Mesendoderm (in vitro differentiated cells): Measurements from ENCODE around the gene BRF1.

Experiments used
- DNase-seq: peaks from one replicate; pipeline ENCODE4 v3.0.0; 2013
- H2AK5ac ChIP-seq: 2 replicates; pipeline ENCODE4 v1.6.1; 2013; ENCODE audit warnings: low read length, inconsistent platforms
- H2BK120ac ChIP-seq: 2 replicates; pipeline ENCODE4 v1.6.1; 2013; ENCODE audit warnings: low read depth, mild to moderate bottlenecking, low read length, moderate library complexity, mixed read lengths
- H2BK15ac ChIP-seq: replicated peaks from 2 replicates; pipeline ENCODE4 v1.6.1; 2013; ENCODE audit warnings: low read depth, mild to moderate bottlenecking, moderate library complexity
- H2BK5ac ChIP-seq: 2 replicates; pipeline ENCODE4 v1.6.1; 2013; ENCODE audit warnings: low read length, inconsistent platforms
- H3K18ac ChIP-seq: 2 replicates; pipeline ENCODE4 v1.6.1; 2013; ENCODE audit warnings: mild to moderate bottlenecking, low read length, mixed read lengths
- H3K23ac ChIP-seq: one replicate; pipeline ENCODE4 v1.6.1; 2013; ENCODE audit warnings: low read length
- H3K27ac ChIP-seq: 2 replicates; pipeline ENCODE4 v1.5.1; 2013; ENCODE audit warnings: low read depth, mild to moderate bottlenecking, inconsistent platforms, low read length, moderate library complexity
- H3K27me3 ChIP-seq: 2 replicates; pipeline ENCODE4 v1.6.1; 2013; ENCODE audit warnings: low read length, control low read depth, mild to moderate bottlenecking, inconsistent platforms; ENCODE audit not compliant: insufficient read depth, poor library complexity
- H3K36me3 ChIP-seq: 2 replicates; pipeline ENCODE4 v1.6.1; 2013; ENCODE audit warnings: low read length, inconsistent platforms; ENCODE audit not compliant: control insufficient read depth, insufficient read depth
- H3K4ac ChIP-seq: one replicate; pipeline ENCODE4 v1.6.1; 2013; ENCODE audit warnings: low read depth, mild to moderate bottlenecking, low read length, moderate library complexity
- H3K4me1 ChIP-seq: 2 replicates; pipeline ENCODE4 v1.6.1; 2013; ENCODE audit warnings: low read depth, low read length, inconsistent platforms; ENCODE audit not compliant: control insufficient read depth
- H3K4me2 ChIP-seq: 2 replicates; pipeline ENCODE4 v1.6.1; 2013; ENCODE audit warnings: low read length
- H3K4me3 ChIP-seq: 2 replicates; pipeline ENCODE4 v1.5.1; 2013; ENCODE audit warnings: mild to moderate bottlenecking, low read length
- H3K56ac ChIP-seq: one replicate; pipeline ENCODE4 v1.6.1; 2013; ENCODE audit warnings: low read length
- H3K79me1 ChIP-seq: 2 replicates; pipeline ENCODE4 v1.6.1; 2013; ENCODE audit warnings: low read length, inconsistent platforms
- H3K79me2 ChIP-seq: 2 replicates; pipeline ENCODE4 v1.6.1; 2013; ENCODE audit warnings: mild to moderate bottlenecking, low read length; ENCODE audit not compliant: control insufficient read depth, insufficient read depth
- H3K9ac ChIP-seq: 2 replicates; pipeline ENCODE4 v1.6.1; 2013; ENCODE audit warnings: low read length, inconsistent platforms
- H4K5ac ChIP-seq: one replicate; pipeline ENCODE4 v1.6.1; 2013; ENCODE audit warnings: low read length
- H4K8ac ChIP-seq: one replicate; pipeline ENCODE4 v1.6.1; 2013; ENCODE audit warnings: low read depth, mild to moderate bottlenecking, control low read depth, low read length, moderate library complexity
- WGBS: extraction: QIAGEN DNeasy Blood & Tissue Kit; methylation state at CpG from one replicate; pipeline ENCODE4 v1.1.7; 2013; ENCODE audit warnings: low lambda C conversion rate, missing lambda C conversion rate; ENCODE audit not compliant: insufficient coverage; ENCODE audit errors: extremely low coverage; 5-methylcytosine and 5-hydroxymethylcytosine counted together

The BRF1 gene

GRCh38 chr14:105267820-105268548, 32.8 kb downstream of the BRF1 start:
- no peak for DNase-seq

GRCh38 chr14:105261781-105262180, 39.0 kb downstream of the BRF1 start:
- no peak overlapping the region for H3K56ac ChIP-seq
- H4K5ac ChIP-seq, result no peak overlapping the region
- H3K4me3 ChIP-seq, result no peak overlapping the region
- H3K4ac ChIP-seq, result no peak overlapping the region
- H3K4me1 ChIP-seq, result no peaks in the 10 kb centered on the region
- no peak overlapping the region for H3K23ac ChIP-seq
- no peak overlapping the region for H4K8ac ChIP-seq
- H3K27me3 ChIP-seq, result no peaks in the 10 kb centered on the region
- H3K18ac ChIP-seq, result no peak overlapping the region
- H2AK5ac ChIP-seq, result no peak overlapping the region
- H3K79me1 ChIP-seq, result no peaks in the 10 kb centered on the region
- H3K36me3 ChIP-seq, result no peaks in the 10 kb centered on the region
- H3K9ac ChIP-seq, result no peak overlapping the region
- no peaks in the 10 kb centered on the region for H3K79me2 ChIP-seq
- WGBS, result no CpG with 5 or more reads among the region's 20 CpGs
- H3K4me2 ChIP-seq, result no peak overlapping the region
- no peak overlapping the region for H2BK15ac ChIP-seq
- no peak overlapping the region for H2BK5ac ChIP-seq
- no peak overlapping the region for H3K27ac ChIP-seq
- no peak for DNase-seq
- H2BK120ac ChIP-seq, result no peak overlapping the region

More at GRCh38 chr14:105267820-105268548, 32.8 kb downstream of the BRF1 start:
- no peak overlapping the region for H3K56ac ChIP-seq
- H2BK5ac ChIP-seq, result no peak overlapping the region
- no peak overlapping the region for H3K27ac ChIP-seq
- no peak overlapping the region for H3K23ac ChIP-seq
- no peaks in the 10 kb centered on the region for H3K4me1 ChIP-seq
- no peak overlapping the region for H3K4me2 ChIP-seq
- no peak overlapping the region for H3K4ac ChIP-seq
- H2BK15ac ChIP-seq, result no peak overlapping the region
- no peak overlapping the region for H4K5ac ChIP-seq
- H3K9ac ChIP-seq, result no peak overlapping the region
- no peaks in the 10 kb centered on the region for H3K79me1 ChIP-seq
- H3K27me3 ChIP-seq, result no peaks in the 10 kb centered on the region
- H2BK120ac ChIP-seq, result no peak overlapping the region
- H3K18ac ChIP-seq, result no peak overlapping the region
- no CpG with 5 or more reads among the region's 21 CpGs for WGBS
- H2AK5ac ChIP-seq, result no peak overlapping the region
- no peak overlapping the region for H3K4me3 ChIP-seq
- no peak overlapping the region for H4K8ac ChIP-seq
- no peaks in the 10 kb centered on the region for H3K79me2 ChIP-seq
- no peaks in the 10 kb centered on the region for H3K36me3 ChIP-seq

- Histone ChIP-seq H4K5ac (no peak overlapping the region), H3K4ac (no peak overlapping the region), H3K4me1 (no peaks in the 10 kb centered on the region), H3K56ac (no peak overlapping the region), H3K36me3 (no peaks in the 10 kb centered on the region), H3K79me2 (no peaks in the 10 kb centered on the region), H3K9ac (no peak overlapping the region), H3K4me2 (no peak overlapping the region), H3K18ac (no peak overlapping the region), H2BK120ac (no peak overlapping the region), H4K8ac (no peak overlapping the region), H3K79me1 (no peaks in the 10 kb centered on the region), H3K27me3 (no peaks in the 10 kb centered on the region), H3K4me3 (no peak overlapping the region), H3K23ac (no peak overlapping the region), H2AK5ac (no peak overlapping the region), H2BK15ac (no peak overlapping the region), H3K27ac (no peak overlapping the region), H2BK5ac (no peak overlapping the region)
- DNase-seq, result no peak
- WGBS, result no CpG with 5 or more reads among the region's 12 CpGs
Observed at GRCh38 chr14:105260959-105261358, 39.8 kb downstream of the BRF1 start.

GRCh38 chr14:105258846-105259245, 42.0 kb downstream of the BRF1 start:
- H3K27me3 ChIP-seq, result no peaks in the 10 kb centered on the region
- H2BK5ac ChIP-seq, result no peak overlapping the region
- H3K4ac ChIP-seq, result no peak overlapping the region
- no peaks in the 10 kb centered on the region for H3K4me1 ChIP-seq
- H2BK120ac ChIP-seq, result no peak overlapping the region
- H4K5ac ChIP-seq, result no peak overlapping the region
- WGBS, result no CpG with 5 or more reads among the region's 7 CpGs
- H2AK5ac ChIP-seq, result no peak overlapping the region
- no peak overlapping the region for H3K56ac ChIP-seq
- no peak overlapping the region for H3K9ac ChIP-seq
- H3K18ac ChIP-seq, result no peak overlapping the region
- H3K79me1 ChIP-seq, result no peaks in the 10 kb centered on the region
- H4K8ac ChIP-seq, result no peak overlapping the region
- no peaks in the 10 kb centered on the region for H3K79me2 ChIP-seq
- DNase-seq, result no peak
- no peak overlapping the region for H3K4me2 ChIP-seq
- H2BK15ac ChIP-seq, result no peak overlapping the region
- no peak overlapping the region for H3K27ac ChIP-seq
- H3K23ac ChIP-seq, result no peak overlapping the region
- no peak overlapping the region for H3K4me3 ChIP-seq
- H3K36me3 ChIP-seq, result no peaks in the 10 kb centered on the region

GRCh38 chr14:105257464-105257863, 43.3 kb downstream of the BRF1 start:
- DNase-seq, result no peak
- no peak overlapping the region for H3K4me3 ChIP-seq
- no peaks in the 10 kb centered on the region for H3K27me3 ChIP-seq
- H2AK5ac ChIP-seq, result no peak overlapping the region
- no peaks in the 10 kb centered on the region for H3K4me1 ChIP-seq
- no peaks in the 10 kb centered on the region for H3K79me1 ChIP-seq
- H3K4ac ChIP-seq, result no peak overlapping the region
- no peaks in the 10 kb centered on the region for H3K36me3 ChIP-seq
- H4K5ac ChIP-seq, result no peak overlapping the region
- H3K18ac ChIP-seq, result no peak overlapping the region
- no peak overlapping the region for H3K4me2 ChIP-seq
- no peak overlapping the region for H2BK15ac ChIP-seq
- no CpG with 5 or more reads among the region's 15 CpGs for WGBS
- no peak overlapping the region for H3K27ac ChIP-seq
- no peak overlapping the region for H2BK120ac ChIP-seq
- no peak overlapping the region for H4K8ac ChIP-seq
- no peak overlapping the region for H3K56ac ChIP-seq
- no peaks in the 10 kb centered on the region for H3K79me2 ChIP-seq
- H3K23ac ChIP-seq, result no peak overlapping the region
- H2BK5ac ChIP-seq, result no peak overlapping the region
- no peak overlapping the region for H3K9ac ChIP-seq
